ENCODE measurements around the gene RALGAPA2. TPM values are rescaled to one million over a fixed set of nuclear protein-coding genes. Genes with fewer than 3 reads are reported as not detected.

Gene RALGAPA2
- total RNA-seq, 1 experiment from 2014 or later: 9.8 TPM

DNA sequence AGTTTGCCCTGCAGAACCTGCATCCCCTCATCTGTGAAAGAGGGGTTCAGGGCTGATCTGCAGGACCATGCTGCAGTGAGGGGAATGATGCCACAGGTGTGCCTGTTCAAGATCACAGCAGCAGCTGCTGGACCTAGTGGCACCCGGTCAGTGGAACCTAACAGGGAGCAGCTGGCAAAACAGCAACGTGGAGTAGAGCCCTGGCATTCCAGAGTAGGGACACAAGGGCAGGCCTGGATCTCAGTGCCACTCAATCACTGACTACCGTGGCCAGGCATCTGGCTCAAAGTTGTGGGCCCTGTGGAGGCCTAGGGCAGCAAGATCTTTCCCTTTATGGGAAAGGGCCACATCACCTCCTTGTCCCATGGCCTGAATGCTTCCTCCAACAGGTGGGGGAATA, 282.4 kb downstream of the RALGAPA2 start:
- TF ChIP-seq, protein P1, sequence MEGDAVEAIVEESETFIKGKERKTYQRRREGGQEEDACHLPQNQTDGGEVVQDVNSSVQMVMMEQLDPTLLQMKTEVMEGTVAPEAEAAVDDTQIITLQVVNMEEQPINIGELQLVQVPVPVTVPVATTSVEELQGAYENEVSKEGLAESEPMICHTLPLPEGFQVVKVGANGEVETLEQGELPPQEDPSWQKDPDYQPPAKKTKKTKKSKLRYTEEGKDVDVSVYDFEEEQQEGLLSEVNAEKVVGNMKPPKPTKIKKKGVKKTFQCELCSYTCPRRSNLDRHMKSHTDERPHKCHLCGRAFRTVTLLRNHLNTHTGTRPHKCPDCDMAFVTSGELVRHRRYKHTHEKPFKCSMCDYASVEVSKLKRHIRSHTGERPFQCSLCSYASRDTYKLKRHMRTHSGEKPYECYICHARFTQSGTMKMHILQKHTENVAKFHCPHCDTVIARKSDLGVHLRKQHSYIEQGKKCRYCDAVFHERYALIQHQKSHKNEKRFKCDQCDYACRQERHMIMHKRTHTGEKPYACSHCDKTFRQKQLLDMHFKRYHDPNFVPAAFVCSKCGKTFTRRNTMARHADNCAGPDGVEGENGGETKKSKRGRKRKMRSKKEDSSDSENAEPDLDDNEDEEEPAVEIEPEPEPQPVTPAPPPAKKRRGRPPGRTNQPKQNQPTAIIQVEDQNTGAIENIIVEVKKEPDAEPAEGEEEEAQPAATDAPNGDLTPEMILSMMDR (IDR thresholded peaks at IDR 0.05; ENCODE audit: unreplicated experiment): no peak
- no peaks in the 10 kb centered on the region for H3K9me3 Mint-ChIP-seq (ENCODE audit: unreplicated experiment)
- H3K4me1 Mint-ChIP-seq (ENCODE audit: insufficient read depth, unreplicated experiment): no peaks in the 10 kb centered on the region
- intact Hi-C loops (cut with micrococcal nuclease): no loop called here
- ChIA-PET POLR2A (no interaction called here), CTCF (no interaction called here)
- no peak overlapping the region for H3K4me3 Mint-ChIP-seq (ENCODE audit: unreplicated experiment)
- H3K27me3 Mint-ChIP-seq (ENCODE audit: insufficient read depth, unreplicated experiment): no peaks in the 10 kb centered on the region
- BruUV-seq (replicated peaks): no TSS peak
- DNase-seq (ENCODE audit: unreplicated experiment): no peak
- H3K27ac Mint-ChIP-seq (ENCODE audit: low read depth, unreplicated experiment): no peak overlapping the region
- no peaks in the 10 kb centered on the region for H3K36me3 Mint-ChIP-seq (ENCODE audit: insufficient read depth, unreplicated experiment)

DNA sequence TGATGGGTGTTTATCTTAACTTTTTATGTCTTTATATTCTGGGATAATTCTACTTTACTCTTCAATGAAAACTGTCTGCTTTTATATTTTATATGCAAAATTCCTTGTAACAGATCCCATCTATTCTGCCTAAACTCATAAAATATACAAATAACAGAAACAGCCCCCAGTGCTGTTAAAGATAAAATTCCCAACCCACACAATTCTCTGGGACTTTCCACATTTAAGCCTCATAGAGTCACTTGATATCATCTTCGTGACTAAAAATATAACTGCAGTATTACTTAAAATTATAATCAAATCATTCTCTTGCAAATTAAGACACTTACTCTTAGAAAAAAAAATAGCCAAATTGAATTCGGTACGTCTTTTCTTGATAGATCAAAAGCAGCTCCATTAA, 284.4 kb downstream of the RALGAPA2 start:
- intact Hi-C loops (cut with micrococcal nuclease): no loop called here
- H3K27me3 Mint-ChIP-seq (ENCODE audit: insufficient read depth, unreplicated experiment): no peaks in the 10 kb centered on the region
- no peaks in the 10 kb centered on the region for H3K36me3 Mint-ChIP-seq (ENCODE audit: insufficient read depth, unreplicated experiment)
- H3K9me3 Mint-ChIP-seq (ENCODE audit: unreplicated experiment): no peaks in the 10 kb centered on the region
- POLR2A ChIA-PET: no interaction called here
- BruUV-seq (replicated peaks): no TSS peak
- H3K4me3 Mint-ChIP-seq (ENCODE audit: unreplicated experiment): no peak overlapping the region
- H3K27ac Mint-ChIP-seq (ENCODE audit: low read depth, unreplicated experiment): no peak overlapping the region
- H3K4me1 Mint-ChIP-seq (ENCODE audit: insufficient read depth, unreplicated experiment): no peaks in the 10 kb centered on the region
- TF ChIP-seq, protein P1 (IDR thresholded peaks at IDR 0.05; ENCODE audit: unreplicated experiment): no peak
- CTCF ChIA-PET: no interaction called here
- DNase-seq (ENCODE audit: unreplicated experiment): no peak

DNA sequence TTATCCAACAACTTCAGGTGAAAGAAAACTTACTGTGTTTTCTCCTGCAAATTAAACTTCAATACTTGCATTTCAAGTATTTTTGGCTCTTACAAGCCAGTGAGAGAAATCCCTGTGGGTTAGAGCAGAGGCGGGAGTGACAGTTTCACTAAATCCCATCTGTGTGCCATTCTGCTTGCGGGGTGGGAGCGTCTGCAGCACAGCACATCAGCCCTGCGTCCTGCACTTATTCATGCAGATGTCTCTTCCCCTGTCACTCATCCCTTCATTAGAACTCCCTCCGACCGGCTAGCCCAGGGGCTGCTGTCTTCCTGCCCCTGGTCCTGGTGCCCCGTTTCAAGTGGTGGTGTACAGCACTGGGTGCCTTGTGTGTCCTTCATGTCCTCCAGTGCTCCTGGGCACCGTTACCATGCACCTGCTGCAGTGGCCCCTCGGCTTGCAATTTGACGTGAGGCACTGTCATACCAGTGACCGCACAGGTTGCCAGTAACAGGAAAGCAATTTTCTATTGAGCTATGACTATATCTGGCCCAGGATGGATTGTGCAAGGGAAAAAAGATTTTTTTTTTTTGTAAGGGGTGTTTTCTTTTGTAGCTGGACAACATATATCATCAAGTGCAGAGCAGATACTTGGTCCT, 285.1 kb downstream of the RALGAPA2 start:
- ChIA-PET POLR2A (no interaction called here), CTCF (interaction anchor here (0.6 kb wide), 1 partner anchor 15 kb away, joined by 4 read pairs; no protein-coding TSS in a partner anchor)
- Mint-ChIP-seq H3K36me3 (ENCODE audit: insufficient read depth, unreplicated experiment) (no peaks in the 10 kb centered on the region), H3K4me3 (ENCODE audit: unreplicated experiment) (no peak overlapping the region), H3K4me1 (ENCODE audit: insufficient read depth, unreplicated experiment) (no peaks in the 10 kb centered on the region), H3K27me3 (ENCODE audit: insufficient read depth, unreplicated experiment) (no peaks in the 10 kb centered on the region), H3K9me3 (ENCODE audit: unreplicated experiment) (no peaks in the 10 kb centered on the region), H3K27ac (ENCODE audit: low read depth, unreplicated experiment) (no peak overlapping the region)
- DNase-seq (ENCODE audit: unreplicated experiment): no peak
- TF ChIP-seq, protein P1 (IDR thresholded peaks at IDR 0.05; ENCODE audit: unreplicated experiment): no peak
- intact Hi-C loops (cut with micrococcal nuclease): no loop called here
- no TSS peak for BruUV-seq (replicated peaks)

DNA sequence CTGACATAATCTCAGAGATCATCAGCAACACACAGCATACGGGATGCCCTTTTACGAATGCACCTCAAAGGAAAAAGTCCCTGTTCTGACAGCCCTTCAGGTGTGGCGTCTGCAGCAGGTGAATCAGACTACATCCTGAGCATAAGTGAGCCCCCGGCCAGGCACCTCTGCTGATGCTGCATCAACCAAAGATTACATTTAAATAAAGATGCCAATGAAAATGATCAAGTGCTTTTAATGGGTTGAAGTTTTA, 285.9 kb downstream of the RALGAPA2 start:
- TF ChIP-seq, protein P1 (IDR thresholded peaks at IDR 0.05; ENCODE audit: unreplicated experiment): no peak
- no peak overlapping the region for H3K4me3 Mint-ChIP-seq (ENCODE audit: unreplicated experiment)
- no peaks in the 10 kb centered on the region for H3K9me3 Mint-ChIP-seq (ENCODE audit: unreplicated experiment)
- no peaks in the 10 kb centered on the region for H3K36me3 Mint-ChIP-seq (ENCODE audit: insufficient read depth, unreplicated experiment)
- no peak for DNase-seq (ENCODE audit: unreplicated experiment)
- BruUV-seq (replicated peaks): no TSS peak
- H3K4me1 Mint-ChIP-seq (ENCODE audit: insufficient read depth, unreplicated experiment): no peaks in the 10 kb centered on the region
- intact Hi-C loops (cut with micrococcal nuclease): no loop called here
- CTCF ChIA-PET: interaction anchor here (0.8 kb wide), 1 partner anchor 8 kb away, joined by 4 read pairs; no protein-coding TSS in a partner anchor
- H3K27ac Mint-ChIP-seq (ENCODE audit: low read depth, unreplicated experiment): no peak overlapping the region
- H3K27me3 Mint-ChIP-seq (ENCODE audit: insufficient read depth, unreplicated experiment): no peaks in the 10 kb centered on the region
- POLR2A ChIA-PET: no interaction called here

All from MCF 10A (cell line).